Dedifferentiated amniotic fluid mesenchymal stem cell (primary cell): ENCODE results near the gene FBXW9.
"Not testable (repeated sequence)": the region's sequence is repeated elsewhere in the genome, so short reads cannot be mapped to it uniquely, and the experiment has no call there.

Experiments
- DNase-seq: peaks from one replicate; pipeline ENCODE4 v3.0.0-alpha.2; 2016; ENCODE audit errors: extremely low spot score

The FBXW9 gene

DNA sequence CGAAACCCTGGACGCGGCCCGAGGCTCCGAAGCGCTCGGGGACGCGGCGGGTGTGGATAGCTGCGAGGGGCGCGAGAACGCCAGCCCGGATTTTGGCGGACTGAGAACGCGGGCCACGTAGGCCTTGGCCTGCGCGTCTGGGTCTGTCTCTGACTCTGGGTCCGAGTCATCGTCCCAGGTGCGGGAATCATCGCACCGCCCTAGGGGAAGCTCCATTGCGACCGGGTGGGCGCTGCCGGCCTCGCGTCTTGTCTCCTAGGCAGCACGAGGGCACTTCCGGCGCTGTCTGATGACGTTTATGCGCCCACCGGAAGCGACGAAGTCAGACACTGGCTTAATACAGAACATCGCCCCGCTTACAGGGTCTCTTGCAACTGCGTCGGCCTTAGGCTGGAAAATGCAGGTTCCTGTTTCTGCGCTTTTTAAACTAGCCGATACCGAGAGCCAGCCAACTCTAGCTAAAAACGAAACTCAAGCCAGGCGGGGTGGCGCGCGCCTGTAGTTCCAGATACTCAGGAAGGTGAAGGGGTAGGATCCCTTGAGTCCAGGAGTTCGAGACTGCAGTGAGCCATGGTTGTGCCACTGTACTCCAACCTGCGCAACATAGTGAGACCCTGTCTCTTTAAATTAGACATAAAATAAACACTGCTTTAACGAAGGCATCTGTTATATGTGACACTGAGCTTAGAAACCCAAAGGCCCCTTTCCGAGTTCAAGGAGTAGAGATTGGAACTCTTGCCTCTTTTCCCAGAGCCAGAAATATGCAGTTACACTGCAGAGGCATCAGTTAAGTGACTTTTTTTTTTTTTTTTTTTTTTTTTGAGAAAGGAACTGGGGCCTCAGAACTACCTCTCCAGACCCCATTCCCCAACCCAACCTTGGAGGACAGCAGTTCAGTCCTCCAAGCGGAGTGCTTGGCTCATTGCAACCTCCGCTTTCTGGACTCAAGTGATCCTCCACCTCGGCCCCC is at the start of gene FBXW9:
TSS of gene FBXW9 (minus strand) at position 266 of the 970 bp plus-strand sequence. CDS start at position 216, 50 bp downstream.
- peak; percentile 93 for DNase-seq

DNA sequence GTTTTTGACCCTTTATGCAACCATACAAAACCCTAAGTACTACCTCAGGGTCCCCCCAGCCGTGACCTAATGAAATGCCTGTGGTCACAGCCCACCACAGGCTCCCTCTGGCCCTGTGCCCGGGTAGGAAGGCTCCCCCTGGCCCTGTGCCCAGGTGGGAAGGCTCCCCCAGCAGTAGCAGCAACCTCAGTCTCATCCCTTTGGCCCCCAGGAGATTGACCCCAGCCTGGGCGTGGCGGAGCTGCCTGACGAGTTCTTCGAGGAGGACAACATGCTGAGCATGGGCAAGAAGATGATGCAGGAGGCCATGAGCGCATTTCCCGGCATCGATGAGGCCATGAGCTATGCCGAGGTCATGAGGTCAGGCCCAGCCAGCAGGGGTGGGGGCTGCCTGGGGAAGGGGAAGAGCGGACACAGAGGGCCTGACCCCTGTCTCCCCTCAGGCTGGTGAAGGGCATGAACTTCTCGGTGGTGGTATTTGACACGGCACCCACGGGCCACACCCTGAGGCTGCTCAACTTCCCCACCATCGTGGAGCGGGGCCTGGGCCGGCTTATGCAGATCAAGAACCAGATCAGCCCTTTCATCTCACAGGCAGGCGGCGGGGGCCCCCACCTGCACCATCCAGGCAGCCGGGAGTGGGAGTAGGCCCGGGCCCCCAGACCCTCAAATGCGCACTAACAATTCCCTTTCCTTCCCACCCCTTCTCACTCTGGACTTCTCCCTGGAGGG is 48.9 kb upstream of the FBXW9 start:
- DNase-seq: no peak

DNA sequence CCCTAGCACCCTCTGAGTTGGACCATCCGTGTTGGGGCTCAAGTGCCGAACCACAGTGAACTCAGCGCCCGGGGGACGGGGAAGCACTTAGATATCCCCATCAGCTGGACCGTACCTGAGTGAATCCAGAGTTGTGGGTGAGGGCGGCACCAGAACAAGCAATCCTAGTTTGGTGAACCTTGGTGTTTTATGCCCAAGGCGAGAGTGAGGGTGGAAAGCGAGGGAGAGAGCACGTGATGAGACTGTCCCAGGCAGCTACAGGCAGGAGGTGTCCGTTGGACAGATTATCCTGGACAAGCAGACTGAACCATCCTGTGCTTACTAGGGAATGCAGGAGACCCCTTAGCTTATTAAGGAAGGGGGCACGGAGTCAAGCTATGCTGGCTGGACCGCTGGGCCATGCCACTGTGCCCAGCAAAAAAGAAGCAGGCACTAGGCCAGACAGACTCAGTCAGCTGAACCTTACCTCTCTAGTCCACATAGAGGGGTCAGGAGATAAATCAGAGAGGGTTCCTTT is 41.5 kb upstream of the FBXW9 start:
- DNase-seq: no peak

DNA sequence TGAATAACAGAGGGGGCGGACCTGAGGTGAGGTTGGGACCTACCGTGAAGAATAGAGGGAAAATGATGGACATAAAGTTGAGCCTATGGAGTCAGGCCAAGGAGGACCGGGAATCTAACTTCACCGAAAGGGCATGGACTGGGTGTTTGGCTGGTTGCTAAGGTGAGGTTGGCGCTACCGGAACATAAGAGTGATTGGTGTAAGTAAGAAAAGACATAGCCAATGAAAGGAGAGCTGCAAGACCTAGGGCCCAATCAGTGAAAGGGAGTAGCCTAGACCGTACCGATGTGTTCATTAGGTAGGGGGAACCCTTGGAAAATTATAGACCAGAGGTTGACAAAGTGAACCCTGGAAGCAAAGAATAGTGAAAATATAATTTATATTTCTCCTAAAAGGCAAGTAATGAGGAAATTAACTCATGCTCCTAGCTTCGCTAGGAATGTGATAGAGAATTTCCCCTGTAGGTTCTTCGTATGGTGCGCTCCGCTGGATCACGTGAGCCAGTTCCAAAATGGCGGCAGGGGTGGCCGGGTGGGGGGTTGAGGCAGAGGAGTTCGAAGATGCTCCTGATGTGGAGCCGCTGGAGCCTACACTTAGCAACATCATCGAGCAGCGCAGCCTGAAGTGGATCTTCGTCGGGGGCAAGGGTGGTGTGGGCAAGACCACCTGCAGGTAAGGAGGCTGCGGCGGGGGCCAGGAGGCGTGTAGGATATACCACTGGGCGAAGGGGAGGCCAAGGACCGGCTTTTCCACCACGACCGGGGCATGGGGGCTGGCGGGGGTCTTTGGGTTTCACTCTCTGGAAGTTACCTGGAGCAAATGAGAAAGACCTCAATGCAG is 40.8 kb upstream of the FBXW9 start, which contains the start of gene GET3:
TSS of gene GET3 (plus strand) at position 503 of the 840 bp plus-strand sequence. CDS start at position 512, 9 bp downstream.
- peak; percentile 100 for DNase-seq

DNA sequence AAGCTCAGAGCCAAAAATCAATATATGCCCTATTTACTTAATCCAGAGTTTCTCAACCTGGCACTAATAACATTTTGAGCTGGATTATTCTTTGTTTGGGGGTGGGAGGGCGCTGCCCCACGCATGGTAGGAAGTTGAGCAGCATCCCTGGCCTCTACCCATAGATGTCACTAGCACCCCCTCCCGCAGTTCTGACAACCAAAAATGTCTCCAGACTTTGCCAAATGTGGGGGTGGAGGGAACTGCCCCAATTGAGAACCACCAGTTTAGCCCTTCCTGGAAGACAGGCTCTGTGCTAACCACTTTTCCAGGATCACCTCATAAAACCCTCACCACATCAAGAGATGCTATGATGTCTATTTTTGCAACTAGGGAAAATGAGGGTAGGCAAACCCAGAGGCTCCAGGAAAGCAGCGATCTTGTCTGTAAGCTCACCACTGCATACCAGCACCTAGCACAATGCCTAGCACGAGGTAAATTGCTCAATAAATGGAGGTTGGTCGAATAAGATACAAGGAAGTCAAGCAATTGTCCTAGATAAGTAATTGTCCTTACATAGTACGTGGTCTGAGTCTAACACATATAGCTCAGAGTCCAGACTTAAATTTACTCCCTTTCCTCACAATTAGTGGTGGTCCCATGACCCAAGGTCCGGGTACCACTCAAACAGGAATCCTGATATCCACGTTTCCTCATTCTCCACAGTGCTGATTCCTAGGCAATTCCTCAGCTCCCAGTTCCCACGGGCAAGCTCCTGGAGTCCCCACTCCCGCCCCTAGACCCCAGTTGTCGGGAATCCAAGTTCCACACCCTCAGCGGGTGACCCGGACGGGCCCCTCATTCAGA is 37.2 kb upstream of the FBXW9 start:
- no peak for DNase-seq

DNA sequence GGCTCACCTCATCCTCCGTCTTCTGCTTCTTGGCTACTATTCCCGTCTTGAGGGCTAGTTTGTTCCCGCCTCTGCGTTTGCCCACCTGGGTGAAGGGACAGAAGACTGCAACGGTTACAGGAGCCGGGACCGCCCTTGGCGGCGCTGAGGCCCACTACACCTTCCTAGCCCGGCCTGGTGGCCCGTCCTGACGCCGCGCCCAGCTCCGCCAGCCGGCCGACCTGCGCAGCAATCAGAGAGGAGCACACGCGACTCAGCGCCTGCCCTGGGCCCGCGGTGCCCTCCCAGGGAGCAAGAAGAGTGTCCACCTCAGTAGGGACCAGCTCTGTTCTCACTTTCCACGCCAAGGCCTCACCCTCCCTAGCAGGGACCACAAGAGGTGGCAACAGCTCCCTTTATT is 34.9 kb upstream of the FBXW9 start:
- no peak for DNase-seq

DNA sequence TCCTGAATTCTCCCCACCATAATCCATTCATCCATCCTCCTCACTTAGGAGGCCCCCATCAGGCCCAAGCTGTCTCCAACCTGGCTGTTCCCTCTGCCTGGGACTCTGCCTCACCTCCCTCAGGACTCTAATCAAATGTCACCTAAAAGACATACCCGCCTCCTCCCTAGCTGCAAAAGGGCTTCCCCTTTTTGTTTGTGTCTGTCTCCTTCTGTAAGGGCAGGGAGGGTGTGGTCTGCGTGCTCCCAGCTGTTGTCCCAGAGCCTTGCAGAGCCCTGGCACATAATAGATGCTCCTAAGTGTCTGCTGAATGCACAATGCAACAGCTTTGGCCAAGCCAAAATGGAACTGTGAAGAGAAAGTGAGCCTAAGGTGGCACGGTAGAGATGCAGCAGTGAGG is 33.6 kb upstream of the FBXW9 start:
- DNase-seq: no peak

DNA sequence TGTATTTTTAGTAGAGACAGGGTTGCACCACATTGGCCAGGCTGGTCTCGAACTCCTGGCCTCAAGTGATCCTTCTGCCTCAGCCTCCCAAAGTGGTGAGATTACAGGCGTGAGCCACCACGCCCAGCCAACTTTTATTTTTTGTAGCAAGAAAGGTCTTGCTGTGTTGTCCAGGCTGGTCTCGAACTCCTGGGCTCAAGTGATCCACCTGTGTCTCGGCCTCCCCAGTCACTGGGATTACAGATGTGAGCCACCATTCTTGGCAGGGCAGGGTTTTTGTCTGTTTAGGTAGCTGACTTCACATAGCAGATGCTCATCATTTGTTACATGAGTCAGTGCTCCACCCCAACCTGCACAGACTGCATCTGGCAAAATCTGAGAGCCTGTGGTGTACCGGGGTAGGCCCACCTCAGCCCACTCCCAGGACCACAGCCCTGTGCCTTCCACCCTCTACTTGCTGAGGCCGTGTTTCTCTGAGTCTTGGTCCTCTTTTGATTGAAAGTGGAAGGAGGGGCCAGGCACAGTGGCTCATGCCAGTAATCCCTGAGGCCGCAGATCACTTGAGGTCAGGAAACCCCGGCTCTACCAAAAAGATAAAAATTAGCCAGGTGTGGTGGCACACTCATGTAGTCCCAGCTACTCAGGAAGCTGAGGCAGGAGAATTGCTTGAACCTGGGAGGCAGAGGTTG is 31.5 kb upstream of the FBXW9 start:
- DNase-seq: no peak

DNA sequence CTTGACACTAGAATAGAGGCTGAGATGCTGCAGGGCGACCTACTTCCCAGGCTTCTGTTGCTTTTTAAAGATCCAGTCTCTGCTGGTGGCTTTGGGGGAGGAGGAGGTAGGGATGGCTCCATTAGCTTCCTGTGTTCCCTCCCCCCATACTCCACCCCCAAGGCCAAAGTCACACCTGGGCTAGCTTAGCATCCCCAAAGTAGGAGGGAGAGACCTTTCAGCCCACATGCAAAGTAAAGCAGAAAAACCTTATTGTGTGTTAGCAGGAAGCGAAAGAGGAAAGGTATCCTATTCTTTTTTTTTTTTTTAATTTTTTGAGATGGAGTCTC is 30.5 kb upstream of the FBXW9 start:
- DNase-seq: no peak

DNA sequence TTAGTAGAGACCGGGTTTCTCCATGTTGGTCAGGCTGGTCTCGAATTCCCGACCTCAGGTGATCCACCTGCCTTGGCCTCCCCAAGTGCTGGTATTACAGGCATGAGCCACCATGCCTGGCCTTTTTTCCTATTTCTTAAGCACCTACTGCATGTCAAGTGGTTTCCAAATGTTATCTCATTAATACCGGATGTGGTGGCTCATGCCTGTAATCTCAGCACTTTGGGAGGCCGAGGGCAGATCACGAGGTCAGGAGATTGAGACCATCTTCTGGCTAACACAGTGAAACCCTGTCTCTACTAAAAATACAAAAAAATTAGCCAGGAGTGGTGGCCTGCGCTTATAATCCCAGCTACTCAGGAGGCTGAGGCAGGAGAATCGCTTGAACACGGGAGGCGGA is 29.2 kb upstream of the FBXW9 start:
- not testable (repeated sequence) for DNase-seq

DNA sequence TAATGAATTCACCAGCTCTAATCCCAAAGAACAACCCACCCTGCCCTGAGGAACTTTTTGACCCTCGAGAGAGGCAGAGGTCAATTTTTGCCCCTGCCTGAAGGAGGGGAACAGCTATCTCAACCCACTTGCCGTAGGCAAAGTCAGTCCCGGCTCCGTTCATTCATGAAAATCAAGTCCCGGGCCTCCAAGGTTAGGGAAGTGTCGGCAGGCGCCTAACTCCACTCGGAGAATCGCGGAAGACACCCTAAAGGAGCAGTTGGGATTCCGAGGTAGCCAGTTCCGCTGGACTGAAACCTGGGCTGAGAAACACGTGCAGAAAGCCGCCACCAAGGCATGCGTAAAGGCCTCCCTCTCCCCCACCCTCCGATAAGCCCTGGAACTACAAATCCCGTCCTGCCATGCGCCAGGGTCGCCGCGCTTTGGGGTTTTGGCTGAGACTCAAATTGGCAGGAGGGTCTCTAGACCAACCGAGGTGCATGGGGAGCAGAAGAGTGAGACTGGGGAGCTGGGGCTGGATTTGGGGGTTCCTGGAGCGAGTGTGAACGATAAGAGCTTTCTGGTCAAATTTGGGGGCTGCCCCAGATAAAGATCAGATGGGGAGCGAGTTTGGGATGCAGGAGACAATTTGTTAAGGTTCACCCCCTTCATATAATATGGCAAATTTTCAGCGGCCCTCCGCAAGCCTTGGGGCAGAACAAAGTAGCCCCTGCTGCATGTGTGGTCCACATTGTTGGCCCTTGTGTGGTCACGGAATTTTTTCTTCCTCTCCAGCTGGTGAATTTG is 27.4 kb upstream of the FBXW9 start, which contains the start of gene TNPO2:
TSS of gene TNPO2 (minus strand) at position 292 of the 786 bp plus-strand sequence. CDS start 2,955 bp downstream, outside the sequence.
- no peak for DNase-seq

DNA sequence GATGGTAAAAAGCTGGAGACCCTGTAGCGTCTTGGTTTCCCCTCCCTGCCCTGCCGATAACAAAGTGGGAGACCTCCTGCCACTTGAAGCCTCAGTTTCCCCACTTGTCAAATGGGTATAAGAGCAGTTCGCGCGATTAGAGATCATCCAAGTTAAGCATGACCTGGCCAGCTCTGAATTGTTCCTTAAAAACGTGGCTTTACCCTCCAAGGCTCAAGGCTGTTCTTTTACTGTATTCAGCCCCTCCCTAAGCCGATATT is 26.9 kb upstream of the FBXW9 start:
- no peak for DNase-seq

DNA sequence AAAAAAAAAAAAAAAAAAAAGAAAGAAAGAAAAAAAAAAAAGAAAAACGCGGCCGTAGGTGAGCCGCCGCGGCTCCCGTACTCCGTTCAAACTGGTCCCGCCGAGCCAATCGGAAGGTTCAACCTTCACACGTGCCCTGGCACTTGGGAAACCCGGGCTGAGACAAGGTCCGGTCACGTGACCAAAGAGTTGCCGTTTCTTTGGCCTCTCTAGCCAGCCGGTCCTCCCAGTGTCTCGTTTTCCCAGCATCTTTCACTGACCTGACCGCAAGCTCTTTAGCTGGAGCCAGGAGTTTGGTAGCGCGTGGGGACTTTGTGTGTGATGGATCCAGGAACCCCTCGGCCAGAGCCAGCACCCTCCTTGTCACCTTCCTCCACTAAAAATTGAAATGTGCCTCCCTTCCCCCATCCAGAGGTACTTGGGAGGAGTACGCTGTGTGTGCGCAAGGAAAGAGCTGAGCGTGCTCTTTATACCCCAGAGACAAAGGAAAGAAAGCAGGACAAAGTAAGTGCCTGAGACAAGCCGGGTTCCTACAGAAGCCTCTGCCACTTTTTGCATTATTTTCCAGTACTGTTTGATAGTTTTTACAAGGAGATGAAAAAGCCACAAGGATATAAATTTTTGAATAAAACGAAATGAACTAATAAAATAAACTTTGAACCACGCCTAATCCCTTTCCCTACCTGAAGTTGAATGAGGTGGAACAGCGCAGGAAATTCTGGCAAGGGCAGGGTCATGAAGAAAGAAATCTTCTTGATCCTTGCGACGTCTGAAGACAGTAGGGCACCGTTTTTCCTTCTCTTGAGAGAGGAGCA is 26.3 kb upstream of the FBXW9 start:
- peak; percentile 99 for DNase-seq

DNA sequence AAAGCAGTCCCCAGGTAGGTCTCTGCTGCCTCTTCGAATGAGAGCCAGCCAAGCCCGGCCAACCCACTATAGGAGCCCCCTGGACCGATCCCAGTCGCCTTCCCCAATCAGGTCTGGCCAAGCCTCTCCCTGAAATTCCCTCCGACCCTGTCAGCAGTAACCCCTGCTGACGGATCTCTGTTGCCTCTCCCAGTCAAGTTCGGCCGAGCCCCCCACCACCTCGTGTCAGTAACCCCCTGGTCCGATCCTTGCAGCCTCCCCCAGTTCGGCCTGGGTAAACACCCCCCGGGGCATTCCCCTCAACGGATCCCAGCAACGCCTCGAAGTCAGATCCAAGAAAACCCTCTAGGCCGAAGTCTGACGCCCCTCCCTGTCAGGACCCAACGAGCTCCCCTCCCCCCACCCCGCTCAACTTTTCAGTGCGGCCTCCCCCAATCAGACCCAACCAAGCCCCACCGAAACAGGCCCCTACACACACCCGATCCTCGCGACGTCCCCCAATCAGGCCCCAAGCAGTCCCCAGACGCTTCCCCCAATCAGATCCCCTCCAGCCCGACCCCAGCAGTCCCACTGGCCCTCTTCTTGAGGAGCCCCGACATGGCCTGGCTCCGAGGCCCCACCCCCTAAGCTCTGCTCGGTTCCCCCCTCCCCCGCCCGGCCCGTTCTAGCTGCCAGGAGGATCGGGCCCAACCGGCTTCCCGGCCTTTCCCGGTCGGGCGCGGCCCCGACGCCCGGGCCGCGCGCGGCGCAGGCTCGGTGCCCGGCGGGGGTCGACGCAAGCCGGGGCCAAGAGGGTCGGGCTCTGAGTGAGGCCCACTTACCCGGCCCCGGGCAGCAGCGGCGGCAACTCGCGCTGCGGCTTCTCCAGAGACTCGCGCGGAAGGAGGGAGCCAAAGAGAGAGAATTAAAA is 25.5 kb upstream of the FBXW9 start:
- DNase-seq: peak; percentile 41

DNA sequence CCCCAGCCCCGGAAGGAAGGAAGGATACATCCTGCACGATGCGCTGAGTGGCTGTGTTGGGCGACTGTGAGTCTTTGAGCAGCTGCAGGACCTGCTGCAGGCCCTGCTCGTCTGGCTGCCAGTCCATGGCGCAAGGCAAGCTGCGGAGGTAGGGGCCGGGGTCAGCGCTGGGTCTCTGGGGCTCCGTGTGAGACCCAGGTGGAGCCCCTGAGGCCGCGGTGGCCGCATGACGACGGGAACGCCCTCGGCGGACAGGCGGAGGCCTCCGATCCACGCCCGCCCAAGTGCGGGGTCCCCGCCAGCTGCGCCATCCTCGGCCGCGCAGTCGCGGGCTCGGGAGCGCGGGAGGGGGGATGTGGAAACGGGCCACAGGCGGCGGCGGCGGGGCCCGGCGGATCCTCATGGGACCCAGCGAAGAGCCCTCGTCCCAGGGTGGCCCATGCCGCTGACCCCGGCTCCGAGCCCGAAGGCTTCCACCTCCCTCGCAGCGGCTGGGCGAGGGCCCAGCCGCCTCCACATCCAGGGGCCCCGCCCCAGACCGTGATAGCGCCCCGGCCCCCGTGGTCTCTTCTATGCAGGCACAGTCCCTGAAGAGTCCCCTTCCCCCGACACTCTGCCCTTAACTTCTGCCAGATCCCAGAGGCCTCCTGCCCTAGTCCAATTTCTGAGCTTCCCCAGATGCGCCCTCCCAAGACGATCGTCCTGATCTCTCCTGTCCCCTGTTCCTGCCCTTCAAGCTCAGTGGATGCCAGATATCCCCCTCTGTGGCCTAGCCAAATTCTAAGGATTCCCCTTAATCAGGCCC is 24.6 kb upstream of the FBXW9 start:
- DNase-seq: no peak

DNA sequence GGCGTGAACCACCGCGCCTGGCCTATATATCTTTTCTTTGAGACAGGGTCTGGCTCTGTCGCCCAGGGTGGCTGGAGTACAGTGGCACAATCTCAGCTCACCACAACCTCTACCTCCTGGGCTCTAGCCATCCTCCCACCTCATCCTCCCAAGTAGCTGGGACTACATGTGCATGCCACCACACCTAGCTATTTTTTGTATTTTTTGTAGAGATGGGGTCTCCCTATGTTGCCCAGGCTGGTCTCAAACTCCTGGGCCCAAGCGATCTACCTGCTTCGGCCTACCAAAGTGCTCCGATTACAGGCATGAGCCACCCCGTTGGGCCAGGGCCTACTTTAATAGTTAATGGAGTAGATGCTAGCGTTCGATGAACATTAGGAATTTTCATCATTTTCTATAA is 23.9 kb upstream of the FBXW9 start:
- no peak for DNase-seq

DNA sequence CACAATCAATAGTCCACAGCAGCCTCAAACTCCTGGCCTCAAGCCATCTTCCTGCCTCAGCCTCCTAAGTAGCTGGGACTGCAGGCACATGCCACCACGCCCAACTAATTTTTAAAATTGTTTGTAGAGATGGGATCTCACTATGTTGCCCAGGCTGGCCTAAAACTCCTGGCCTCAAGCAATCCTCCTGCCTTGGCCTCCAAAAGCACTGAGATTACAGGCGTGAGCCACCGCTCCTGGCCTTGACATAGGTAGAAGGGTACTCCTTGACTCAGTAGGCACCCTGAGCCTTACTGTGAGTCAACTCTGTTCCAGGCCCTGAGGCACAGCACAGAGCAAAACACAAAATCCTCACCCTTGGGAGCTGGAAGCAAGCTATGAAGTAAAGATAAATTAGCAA is 19.5 kb upstream of the FBXW9 start:
- DNase-seq: no peak
